ENCODE results near the gene SLC16A6. TPM values are rescaled to one million over a fixed set of nuclear protein-coding genes. Genes with fewer than 3 reads are reported as not detected.
A peak's percentile ranks its signal among the peaks of the same experiment; 100 is the strongest.

Gene SLC16A6
- total RNA-seq, 1 experiment from 2014 or later: 4.8 TPM

- no peak for DNase-seq (ENCODE audit: low read depth, low spot score)
- peak overlapping the region; percentile 92; the same call in 1 of the 2 replicates for H3K27ac ChIP-seq (ENCODE audit: low read depth, low read length)
- H3K9me3 ChIP-seq (ENCODE audit: control insufficient read depth in 1 of 2, insufficient read depth in 1 of 2, low read depth in 1 of 2, low read length in 2 of 2): no peaks in the 10 kb centered on the region
- ChIA-PET CTCF (no interaction called here), RAD21 (ENCODE audit: low non-redundant PET in 1 of 2, low total read pairs in 2 of 2, uncharacterized antibody in 2 of 2, unreplicated experiment in 2 of 2) (no interaction called here), POLR2A (no interaction called here)
- H3K4me1 ChIP-seq (ENCODE audit: control insufficient read depth in 1 of 2, insufficient read depth in 2 of 2, low read length in 2 of 2): peaks cover 52 to 74% of the 10 kb centered on the region in 2 experiments
- no peaks in the 10 kb centered on the region for H3K9me2 ChIP-seq (ENCODE audit: insufficient read depth)
- H3K4me3 ChIP-seq (replicated peaks in 1 of 2; ENCODE audit: low read depth in 1 of 2, low read length in 2 of 2): no peak overlapping the region
- H3K36me3 ChIP-seq (ENCODE audit: control insufficient read depth in 1 of 2, insufficient read depth in 2 of 2, low read length in 2 of 2): no peaks in the 10 kb centered on the region
- H2AFZ ChIP-seq (ENCODE audit: low read depth, low read length, poor library complexity, severe bottlenecking): no peak overlapping the region
- H3K79me2 ChIP-seq (ENCODE audit: insufficient read depth, low read length): 0 out of 2 replicates have a peak, but pooled peaks cover 9% of the 10 kb centered on the region
- BruUV-seq (replicated peaks): no TSS peak
- intact Hi-C loops (cut with micrococcal nuclease): no loop called here
- H3K9ac ChIP-seq (ENCODE audit: low read length): no peak overlapping the region
- no peaks in the 10 kb centered on the region for H4K20me1 ChIP-seq (ENCODE audit: insufficient read depth)
- TF ChIP-seq REST (IDR thresholded peaks at IDR 0.05; ENCODE audit: low read depth) (no peak), FOSL1 (IDR thresholded peaks at IDR 0.05; ENCODE audit: low read depth) (no peak), EZH2phosphoT487 (IDR thresholded peaks at IDR 0.05; ENCODE audit: borderline replicate concordance) (no peak), CBX3 (IDR thresholded peaks at IDR 0.05; ENCODE audit: low read depth) (no peak), YY1 (IDR thresholded peaks at IDR 0.05; ENCODE audit: extremely low read depth, insufficient replicate concordance, low read depth, low read length) (no peak), TCF7L2 (IDR thresholded peaks at IDR 0.05; ENCODE audit: borderline replicate concordance, extremely low read depth, insufficient read depth, insufficient read length) (no peak), ATF3 (IDR thresholded peaks at IDR 0.05) (no peak), RAD21 (IDR thresholded peaks at IDR 0.05; ENCODE audit: low read depth) (no peak)
- peak overlapping the region; percentile 96; the same call in 1 of the 2 replicates for H3K4me2 ChIP-seq (ENCODE audit: low read length)
- no peak for ATAC-seq
- H3K27me3 ChIP-seq (ENCODE audit: insufficient read depth, low read length): no peaks in the 10 kb centered on the region
Measured at GRCh38 chr17:68289936-68290267, 1.0 kb downstream of the SLC16A6 start.
